Measurements from ENCODE around the gene SNX12.

DNA sequence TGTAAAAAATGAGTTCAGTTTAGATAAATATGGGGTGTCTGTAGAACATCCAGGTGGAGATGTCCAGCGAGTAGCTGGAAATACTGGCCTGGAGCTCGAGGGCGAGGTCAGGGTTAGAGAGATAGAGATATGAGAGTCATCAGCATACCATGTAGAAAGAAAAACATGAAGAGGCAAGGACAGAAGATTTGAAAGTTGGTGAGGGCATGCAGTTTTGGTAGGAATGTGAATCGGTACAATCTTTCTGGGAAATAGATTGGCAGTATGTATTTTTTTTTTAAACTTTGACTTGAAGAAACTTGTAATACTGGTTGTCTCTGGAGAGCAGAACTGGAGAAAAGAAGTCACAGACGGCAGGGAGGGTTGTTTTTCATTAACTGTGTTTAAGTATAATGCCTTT is 2.4 kb upstream of the SNX12 start:
- TF ChIP-seq, protein P1, sequence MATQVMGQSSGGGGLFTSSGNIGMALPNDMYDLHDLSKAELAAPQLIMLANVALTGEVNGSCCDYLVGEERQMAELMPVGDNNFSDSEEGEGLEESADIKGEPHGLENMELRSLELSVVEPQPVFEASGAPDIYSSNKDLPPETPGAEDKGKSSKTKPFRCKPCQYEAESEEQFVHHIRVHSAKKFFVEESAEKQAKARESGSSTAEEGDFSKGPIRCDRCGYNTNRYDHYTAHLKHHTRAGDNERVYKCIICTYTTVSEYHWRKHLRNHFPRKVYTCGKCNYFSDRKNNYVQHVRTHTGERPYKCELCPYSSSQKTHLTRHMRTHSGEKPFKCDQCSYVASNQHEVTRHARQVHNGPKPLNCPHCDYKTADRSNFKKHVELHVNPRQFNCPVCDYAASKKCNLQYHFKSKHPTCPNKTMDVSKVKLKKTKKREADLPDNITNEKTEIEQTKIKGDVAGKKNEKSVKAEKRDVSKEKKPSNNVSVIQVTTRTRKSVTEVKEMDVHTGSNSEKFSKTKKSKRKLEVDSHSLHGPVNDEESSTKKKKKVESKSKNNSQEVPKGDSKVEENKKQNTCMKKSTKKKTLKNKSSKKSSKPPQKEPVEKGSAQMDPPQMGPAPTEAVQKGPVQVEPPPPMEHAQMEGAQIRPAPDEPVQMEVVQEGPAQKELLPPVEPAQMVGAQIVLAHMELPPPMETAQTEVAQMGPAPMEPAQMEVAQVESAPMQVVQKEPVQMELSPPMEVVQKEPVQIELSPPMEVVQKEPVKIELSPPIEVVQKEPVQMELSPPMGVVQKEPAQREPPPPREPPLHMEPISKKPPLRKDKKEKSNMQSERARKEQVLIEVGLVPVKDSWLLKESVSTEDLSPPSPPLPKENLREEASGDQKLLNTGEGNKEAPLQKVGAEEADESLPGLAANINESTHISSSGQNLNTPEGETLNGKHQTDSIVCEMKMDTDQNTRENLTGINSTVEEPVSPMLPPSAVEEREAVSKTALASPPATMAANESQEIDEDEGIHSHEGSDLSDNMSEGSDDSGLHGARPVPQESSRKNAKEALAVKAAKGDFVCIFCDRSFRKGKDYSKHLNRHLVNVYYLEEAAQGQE (IDR thresholded peaks at IDR 0.05) = no peak
- TF ChIP-seq BHLHE40 (IDR thresholded peaks at IDR 0.05; ENCODE audit: low read depth, low read length) = no peak
- TF ChIP-seq POLR2A (IDR thresholded peaks at IDR 0.05; ENCODE audit: low read length) = no peak
- TF ChIP-seq ZC3H11A (IDR thresholded peaks at IDR 0.05) = no peak
- no peak for TF ChIP-seq CHD2 (IDR thresholded peaks at IDR 0.05; ENCODE audit: low read length, partially characterized antibody)
- no peak for TF ChIP-seq CTCF (IDR thresholded peaks at IDR 0.05)
- no peak for TF ChIP-seq KDM5A (IDR thresholded peaks at IDR 0.05)
- TF ChIP-seq KDM1A (IDR thresholded peaks at IDR 0.05; ENCODE audit: low read depth) = no peak
- no peak for TF ChIP-seq TFCP2L1 (CRISPR knock-in tag; IDR thresholded peaks at IDR 0.05)
- TF ChIP-seq CEBPB (IDR thresholded peaks at IDR 0.05) = no peak
- TF ChIP-seq MAX (IDR thresholded peaks at IDR 0.05) = no peak

All from A549 (cell line).